Liver (tissue), 9 donors: Measurements from ENCODE around the gene ZNF860. TPM values are rescaled to one million over a fixed set of nuclear protein-coding genes. Genes with fewer than 3 reads are reported as not detected.

Experiments used
- DNase-seq: peaks from one replicate; pipeline ENCODE4 v3.0.0-alpha.2; 2017; ENCODE audit warnings: low spot score
- H3K27ac ChIP-seq, 2 donors: one replicate each; pipeline ENCODE4 v1.7.0; 2013; ENCODE audit warnings: inconsistent platforms in 2 of 2, low read length in 2 of 2, control low read depth in 1 of 2, low read depth in 1 of 2, mild to moderate bottlenecking in 1 of 2
- H3K27me3 ChIP-seq, 4 donors: one replicate each; pipeline versions ENCODE4 v1.6.1 to v1.7.0; 2013; ENCODE audit warnings: low read length in 3 of 4, inconsistent platforms in 1 of 4, mild to moderate bottlenecking in 1 of 4, moderate library complexity in 1 of 4; ENCODE audit not compliant: control insufficient read depth in 4 of 4, insufficient read depth in 4 of 4
- H3K36me3 ChIP-seq, 4 donors: one replicate each; pipeline versions ENCODE4 v1.6.1 to v1.7.0; 2013; ENCODE audit warnings: low read length in 3 of 4, mild to moderate bottlenecking in 3 of 4, low read depth in 1 of 4, moderate library complexity in 1 of 4; ENCODE audit not compliant: control insufficient read depth in 4 of 4, insufficient read depth in 3 of 4
- H3K4me1 ChIP-seq, 4 donors: one replicate each; pipeline versions ENCODE4 v1.6.1 to v1.7.0; 2013; ENCODE audit warnings: low read length in 3 of 4, mild to moderate bottlenecking in 3 of 4, moderate library complexity in 1 of 4; ENCODE audit not compliant: control insufficient read depth in 4 of 4, insufficient read depth in 4 of 4
- H3K4me3 ChIP-seq, 3 donors: one replicate each; pipeline versions ENCODE4 v1.6.1 to v1.7.0; 2013; ENCODE audit warnings: low read length in 3 of 3, control low read depth in 1 of 3, low read depth in 1 of 3, mild to moderate bottlenecking in 1 of 3
- H3K9ac ChIP-seq, 2 donors: one replicate each; pipeline ENCODE4 v1.7.0; 2013; ENCODE audit warnings: low read length in 2 of 2, mild to moderate bottlenecking in 2 of 2, moderate library complexity in 2 of 2, control low read depth in 1 of 2, low read depth in 1 of 2
- H3K9me3 ChIP-seq, 4 donors: one replicate each; pipeline versions ENCODE4 v1.6.1 to v1.7.0; 2013; ENCODE audit warnings: low read length in 3 of 4; ENCODE audit not compliant: control insufficient read depth in 4 of 4
- EGR1 ChIP-seq, 2 donors: IDR thresholded peaks; 2 replicates each; pipeline ENCODE4 v1.6.1; 2016 to 2018; ENCODE audit warnings: antibody characterized with exemption in 2 of 2, low read depth in 2 of 2
- FOXA1 ChIP-seq: IDR thresholded peaks from 2 replicates; pipeline ENCODE4 v1.6.1; 2016; ENCODE audit warnings: antibody characterized with exemption
- FOXA2 ChIP-seq: IDR thresholded peaks from 2 replicates; pipeline ENCODE4 v1.6.1; 2016; ENCODE audit warnings: antibody characterized with exemption
- GABPA ChIP-seq, 2 donors: IDR thresholded peaks in 1 of 2; conservative IDR thresholded peaks in 1 of 2; 2 replicates each; pipeline ENCODE4 v1.6.1; 2016; ENCODE audit warnings: antibody characterized with exemption in 2 of 2, mild to moderate bottlenecking in 1 of 2, moderate library complexity in 1 of 2
- HNF4A ChIP-seq, 2 donors: conservative IDR thresholded peaks; 2 replicates each; pipeline ENCODE4 v1.6.1; 2016; ENCODE audit warnings: antibody characterized with exemption in 2 of 2, mild to moderate bottlenecking in 2 of 2
- HNF4G ChIP-seq: IDR thresholded peaks from 2 replicates; pipeline ENCODE4 v1.6.1; 2016; ENCODE audit warnings: antibody characterized with exemption
- JUND ChIP-seq, 2 donors: IDR thresholded peaks; 2 replicates each; pipeline ENCODE4 v1.6.1; 2016; ENCODE audit warnings: antibody characterized with exemption in 2 of 2
- RAD21 ChIP-seq, 2 donors: IDR thresholded peaks; 2 replicates each; pipeline ENCODE4 v1.6.1; 2016; ENCODE audit warnings: antibody characterized with exemption in 2 of 2, mild to moderate bottlenecking in 2 of 2
- SP1 ChIP-seq: IDR thresholded peaks from 2 replicates; pipeline ENCODE4 v1.6.1; 2018; ENCODE audit warnings: antibody characterized with exemption, mild to moderate bottlenecking
- TAF1 ChIP-seq: conservative IDR thresholded peaks from 2 replicates; pipeline ENCODE4 v1.6.1; 2016; ENCODE audit warnings: antibody characterized with exemption, mild to moderate bottlenecking
- YY1 ChIP-seq: IDR thresholded peaks from 2 replicates; pipeline ENCODE4 v1.6.1; 2016; ENCODE audit warnings: antibody characterized with exemption, mild to moderate bottlenecking
- WGBS: extraction: QIAGEN DNeasy Blood & Tissue Kit; methylation state at CpG from one replicate; pipeline ENCODE4 v1.1.7; 2013; 5-methylcytosine and 5-hydroxymethylcytosine counted together
- polyA plus RNA-seq, 2 donors: library from polyadenylated mRNA; stranded (reverse) in 1 of 2; unstranded in 1 of 2; fragments of 200-250 nt in 1 of 2; fragments of >200 nt in 1 of 2; fragmentation: Nextera tagmentation in 1 of 2; extraction: Ambion mirVana in 1 of 2; gene quantifications; one replicate each; pipeline versions ENCODE4 v1.2.1 to v1.2.3, GENCODE V29; 2013 to 2015
- total RNA-seq, 2 donors: library from RNA; depleted of rRNA; stranded (reverse); fragments of >200 nt; gene quantifications; one replicate each; pipeline ENCODE4 v1.2.3, GENCODE V29; 2014
- TF ChIP-seq, protein P1 (sequence below): IDR thresholded peaks from 2 replicates; pipeline ENCODE4 v1.6.1; 2016; ENCODE audit warnings: antibody characterized with exemption, mild to moderate bottlenecking
- TF ChIP-seq, protein P2 (sequence below): IDR thresholded peaks from 2 replicates; pipeline ENCODE4 v1.6.1; 2016; ENCODE audit warnings: antibody characterized with exemption
- TF ChIP-seq, protein P3 (sequence below): IDR thresholded peaks from 2 replicates; pipeline ENCODE4 v1.6.1; 2016; ENCODE audit warnings: antibody characterized with exemption
- TF ChIP-seq, protein P4 (sequence below): IDR thresholded peaks from 2 replicates; pipeline ENCODE4 v1.6.1; 2016; ENCODE audit warnings: antibody characterized with exemption
- donor health status: healthy.
- donor health status: healthy.
- donor health status: healthy.
- donor health status: healthy.
- donor health status: healthy.

Gene ZNF860
- total and polyA plus RNA-seq, 4 donors: 0.10 to 0.42 (median 0.17) TPM; not detected in 1

DNA sequence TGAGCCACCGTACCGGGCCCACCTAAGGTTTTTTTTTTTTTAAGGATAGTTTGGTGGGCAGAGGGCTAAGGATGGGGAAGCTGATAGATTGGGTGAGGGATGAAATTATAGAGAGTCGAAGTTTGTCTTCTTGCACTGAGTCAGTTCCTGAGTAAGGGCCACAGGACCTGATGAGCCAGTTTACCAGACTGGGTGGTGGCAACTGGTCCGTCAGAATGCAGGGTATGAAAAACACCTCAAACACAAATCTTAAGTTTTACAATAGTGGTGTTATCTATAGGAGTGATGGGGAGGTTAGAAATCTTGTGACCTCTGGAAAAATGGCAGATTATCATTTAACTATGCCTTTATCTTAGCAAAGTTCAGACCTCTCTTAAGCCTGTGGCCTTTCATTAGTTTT is 2.8 kb downstream of the ZNF860 start:
- no peak for DNase-seq
- Histone ChIP-seq H3K4me3 (no peak overlapping the region), H3K27ac (no peak overlapping the region), H3K9me3 (peaks cover 2 to 13% (median 9%) of the 10 kb centered on the region in 4 donors), H3K27me3 (peaks cover 0 to 8% (median 0%) of the 10 kb centered on the region in 4 donors), H3K36me3 (no peaks in the 10 kb centered on the region), H3K4me1 (peaks cover 0 to 20% (median 11%) of the 10 kb centered on the region in 4 donors), H3K9ac (no peak overlapping the region)
- TF ChIP-seq SP1 (no peak), HNF4A (conservative IDR thresholded peaks at IDR 0.05) (no peak), GABPA (IDR thresholded peaks at IDR 0.05 in 1 of 2, conservative IDR thresholded peaks at IDR 0.05 in 1 of 2) (no peak), EGR1 (IDR thresholded peaks at IDR 0.05; ENCODE audit: low read depth in 2 of 2) (no peak), JUND (IDR thresholded peaks at IDR 0.05) (no peak), TAF1 (no peak), FOXA2 (no peak), RAD21 (IDR thresholded peaks at IDR 0.05) (no peak), HNF4G (no peak), FOXA1 (no peak)
- TF ChIP-seq, protein P1, sequence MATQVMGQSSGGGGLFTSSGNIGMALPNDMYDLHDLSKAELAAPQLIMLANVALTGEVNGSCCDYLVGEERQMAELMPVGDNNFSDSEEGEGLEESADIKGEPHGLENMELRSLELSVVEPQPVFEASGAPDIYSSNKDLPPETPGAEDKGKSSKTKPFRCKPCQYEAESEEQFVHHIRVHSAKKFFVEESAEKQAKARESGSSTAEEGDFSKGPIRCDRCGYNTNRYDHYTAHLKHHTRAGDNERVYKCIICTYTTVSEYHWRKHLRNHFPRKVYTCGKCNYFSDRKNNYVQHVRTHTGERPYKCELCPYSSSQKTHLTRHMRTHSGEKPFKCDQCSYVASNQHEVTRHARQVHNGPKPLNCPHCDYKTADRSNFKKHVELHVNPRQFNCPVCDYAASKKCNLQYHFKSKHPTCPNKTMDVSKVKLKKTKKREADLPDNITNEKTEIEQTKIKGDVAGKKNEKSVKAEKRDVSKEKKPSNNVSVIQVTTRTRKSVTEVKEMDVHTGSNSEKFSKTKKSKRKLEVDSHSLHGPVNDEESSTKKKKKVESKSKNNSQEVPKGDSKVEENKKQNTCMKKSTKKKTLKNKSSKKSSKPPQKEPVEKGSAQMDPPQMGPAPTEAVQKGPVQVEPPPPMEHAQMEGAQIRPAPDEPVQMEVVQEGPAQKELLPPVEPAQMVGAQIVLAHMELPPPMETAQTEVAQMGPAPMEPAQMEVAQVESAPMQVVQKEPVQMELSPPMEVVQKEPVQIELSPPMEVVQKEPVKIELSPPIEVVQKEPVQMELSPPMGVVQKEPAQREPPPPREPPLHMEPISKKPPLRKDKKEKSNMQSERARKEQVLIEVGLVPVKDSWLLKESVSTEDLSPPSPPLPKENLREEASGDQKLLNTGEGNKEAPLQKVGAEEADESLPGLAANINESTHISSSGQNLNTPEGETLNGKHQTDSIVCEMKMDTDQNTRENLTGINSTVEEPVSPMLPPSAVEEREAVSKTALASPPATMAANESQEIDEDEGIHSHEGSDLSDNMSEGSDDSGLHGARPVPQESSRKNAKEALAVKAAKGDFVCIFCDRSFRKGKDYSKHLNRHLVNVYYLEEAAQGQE: no peak
- TF ChIP-seq, protein P2, sequence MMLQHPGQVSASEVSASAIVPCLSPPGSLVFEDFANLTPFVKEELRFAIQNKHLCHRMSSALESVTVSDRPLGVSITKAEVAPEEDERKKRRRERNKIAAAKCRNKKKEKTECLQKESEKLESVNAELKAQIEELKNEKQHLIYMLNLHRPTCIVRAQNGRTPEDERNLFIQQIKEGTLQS: no peak
- TF ChIP-seq, protein P3, sequence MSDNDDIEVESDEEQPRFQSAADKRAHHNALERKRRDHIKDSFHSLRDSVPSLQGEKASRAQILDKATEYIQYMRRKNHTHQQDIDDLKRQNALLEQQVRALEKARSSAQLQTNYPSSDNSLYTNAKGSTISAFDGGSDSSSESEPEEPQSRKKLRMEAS: no peak
- TF ChIP-seq, protein P4, sequence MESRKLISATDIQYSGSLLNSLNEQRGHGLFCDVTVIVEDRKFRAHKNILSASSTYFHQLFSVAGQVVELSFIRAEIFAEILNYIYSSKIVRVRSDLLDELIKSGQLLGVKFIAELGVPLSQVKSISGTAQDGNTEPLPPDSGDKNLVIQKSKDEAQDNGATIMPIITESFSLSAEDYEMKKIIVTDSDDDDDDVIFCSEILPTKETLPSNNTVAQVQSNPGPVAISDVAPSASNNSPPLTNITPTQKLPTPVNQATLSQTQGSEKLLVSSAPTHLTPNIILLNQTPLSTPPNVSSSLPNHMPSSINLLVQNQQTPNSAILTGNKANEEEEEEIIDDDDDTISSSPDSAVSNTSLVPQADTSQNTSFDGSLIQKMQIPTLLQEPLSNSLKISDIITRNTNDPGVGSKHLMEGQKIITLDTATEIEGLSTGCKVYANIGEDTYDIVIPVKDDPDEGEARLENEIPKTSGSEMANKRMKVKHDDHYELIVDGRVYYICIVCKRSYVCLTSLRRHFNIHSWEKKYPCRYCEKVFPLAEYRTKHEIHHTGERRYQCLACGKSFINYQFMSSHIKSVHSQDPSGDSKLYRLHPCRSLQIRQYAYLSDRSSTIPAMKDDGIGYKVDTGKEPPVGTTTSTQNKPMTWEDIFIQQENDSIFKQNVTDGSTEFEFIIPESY: no peak
- 98% methylated on average over 4 of the region's 4 CpGs for WGBS

DNA sequence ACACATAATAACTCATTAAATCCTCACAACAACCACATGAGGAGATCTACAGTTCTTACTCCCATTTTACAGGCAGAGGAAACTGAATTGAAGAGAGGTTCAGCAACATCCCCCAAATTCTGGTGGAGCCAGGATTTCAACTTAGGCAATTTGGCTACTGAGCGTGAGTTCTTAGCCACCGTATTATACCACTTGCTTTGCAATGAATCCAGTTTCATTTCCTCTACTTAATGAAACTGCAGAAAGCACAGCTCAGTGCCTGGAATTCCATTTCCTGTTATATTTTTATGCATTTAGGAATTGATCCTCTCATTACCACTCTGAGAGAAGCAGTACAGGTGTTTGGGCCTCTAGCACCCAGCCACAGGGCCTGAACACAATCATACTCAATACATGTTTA is 4.3 kb downstream of the ZNF860 start:
- H3K9me3 ChIP-seq: peaks cover 5 to 16% (median 14%) of the 10 kb centered on the region in 4 donors
- peaks cover 0 to 13% (median 5%) of the 10 kb centered on the region in 4 donors for H3K4me1 ChIP-seq
- no peak overlapping the region for H3K27ac ChIP-seq
- H3K9ac ChIP-seq: no peak overlapping the region
- no peak for TF ChIP-seq YY1
- 76% methylated on average over 2 of the region's 2 CpGs for WGBS
- no peak for DNase-seq
- H3K27me3 ChIP-seq: peaks cover 0 to 5% (median 0%) of the 10 kb centered on the region in 4 donors
- H3K4me3 ChIP-seq: no peak overlapping the region
- H3K36me3 ChIP-seq: no peaks in the 10 kb centered on the region
